Tibial nerve (tissue), 4 donors: ENCODE measurements around the gene PARD3B. TPM values are rescaled to one million over a fixed set of nuclear protein-coding genes. Genes with fewer than 3 reads are reported as not detected.

ENCODE experiments used
- DNase-seq, 2 donors: peaks; one replicate each; pipeline ENCODE4 v3.0.0-alpha.2; 2019; ENCODE audit warnings: low spot score in 2 of 2
- H3K27ac ChIP-seq, 4 donors: fragments of 200-600 bp; sonication (generic) in 3 of 4; one replicate each; pipeline ENCODE4 v1.5.1; 2017 to 2019; ENCODE audit warnings: mild to moderate bottlenecking in 1 of 4
- H3K27me3 ChIP-seq, 2 donors: fragments of 200-600 bp; sonication (generic) in 1 of 2; one replicate each; pipeline versions ENCODE4 v1.5.1 to v1.6.0; 2017 to 2019
- H3K36me3 ChIP-seq, 3 donors: fragments of 200-600 bp; sonication (generic); one replicate each; pipeline ENCODE4 v1.5.1; 2018 to 2019
- H3K4me1 ChIP-seq, 4 donors: fragments of 200-600 bp; sonication (generic) in 3 of 4; one replicate each; pipeline ENCODE4 v1.5.1; 2017 to 2019
- H3K4me3 ChIP-seq, 4 donors: fragments of 200-600 bp; sonication (generic) in 3 of 4; one replicate each; pipeline ENCODE4 v1.5.1; 2017 to 2019; ENCODE audit warnings: mild to moderate bottlenecking in 1 of 4, moderate library complexity in 1 of 4
- H3K9me3 ChIP-seq, 4 donors: fragments of 200-600 bp; sonication (generic) in 3 of 4; one replicate each; pipeline ENCODE4 v1.5.1; 2017 to 2019
- EP300 ChIP-seq, 2 donors: sonication (generic); formaldehyde crosslinking; IDR thresholded peaks; one replicate each; pipeline ENCODE4 v1.6.1; 2017; ENCODE audit warnings: antibody characterized with exemption in 2 of 2, mild to moderate bottlenecking in 1 of 2
- POLR2A ChIP-seq, 2 donors: fragments of 450-650 bp; IDR thresholded peaks; one replicate each; pipeline ENCODE4 v1.6.1; 2017; ENCODE audit warnings: antibody characterized with exemption in 2 of 2, mild to moderate bottlenecking in 2 of 2, moderate library complexity in 2 of 2
- WGBS, 2 donors: methylation state at CpG; one replicate each; pipeline ENCODE4 v1.1.5; 2018; 5-methylcytosine and 5-hydroxymethylcytosine counted together
- total RNA-seq, 4 donors: library from RNA; depleted of rRNA; stranded (reverse); fragments of >200 nt; gene quantifications; one replicate each; pipeline ENCODE4 v1.1.0, GENCODE V29; 2016
- TF ChIP-seq, protein P1 (sequence below), 5 experiments: fragments of 200-600 bp in 3 of 5; fragments of 450-650 bp in 2 of 5; sonication (generic) in 3 of 5; IDR thresholded peaks; one replicate each; pipeline ENCODE4 v1.5.1; 2016 to 2019; ENCODE audit warnings: antibody characterized with exemption in 5 of 5, mild to moderate bottlenecking in 3 of 5, moderate library complexity in 2 of 5

Gene PARD3B
- total RNA-seq, 4 donors from 2014 or later = 47.4 to 101 (median 64.8) TPM

DNA sequence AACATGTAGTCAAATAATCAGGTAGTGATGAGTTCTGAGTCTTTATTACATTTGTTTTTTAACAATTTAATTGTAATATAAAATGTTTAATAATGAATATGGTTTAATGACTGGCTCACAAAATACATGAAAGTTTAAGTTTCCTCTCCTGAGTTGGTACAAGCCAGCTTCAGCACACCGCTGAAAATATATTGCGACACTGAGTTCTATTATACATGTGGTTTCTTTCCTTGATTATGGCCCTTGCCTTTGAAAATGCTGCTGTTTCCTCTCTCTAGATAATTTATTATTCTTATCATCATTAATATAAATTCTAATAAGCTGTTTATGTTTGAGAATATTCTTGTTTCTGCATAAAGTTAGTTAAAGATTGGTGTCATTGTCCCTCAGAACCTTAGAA lies 249.3 kb downstream of the PARD3B start:
- H3K36me3 ChIP-seq = no peaks in the 10 kb centered on the region
- TF ChIP-seq, protein P1, sequence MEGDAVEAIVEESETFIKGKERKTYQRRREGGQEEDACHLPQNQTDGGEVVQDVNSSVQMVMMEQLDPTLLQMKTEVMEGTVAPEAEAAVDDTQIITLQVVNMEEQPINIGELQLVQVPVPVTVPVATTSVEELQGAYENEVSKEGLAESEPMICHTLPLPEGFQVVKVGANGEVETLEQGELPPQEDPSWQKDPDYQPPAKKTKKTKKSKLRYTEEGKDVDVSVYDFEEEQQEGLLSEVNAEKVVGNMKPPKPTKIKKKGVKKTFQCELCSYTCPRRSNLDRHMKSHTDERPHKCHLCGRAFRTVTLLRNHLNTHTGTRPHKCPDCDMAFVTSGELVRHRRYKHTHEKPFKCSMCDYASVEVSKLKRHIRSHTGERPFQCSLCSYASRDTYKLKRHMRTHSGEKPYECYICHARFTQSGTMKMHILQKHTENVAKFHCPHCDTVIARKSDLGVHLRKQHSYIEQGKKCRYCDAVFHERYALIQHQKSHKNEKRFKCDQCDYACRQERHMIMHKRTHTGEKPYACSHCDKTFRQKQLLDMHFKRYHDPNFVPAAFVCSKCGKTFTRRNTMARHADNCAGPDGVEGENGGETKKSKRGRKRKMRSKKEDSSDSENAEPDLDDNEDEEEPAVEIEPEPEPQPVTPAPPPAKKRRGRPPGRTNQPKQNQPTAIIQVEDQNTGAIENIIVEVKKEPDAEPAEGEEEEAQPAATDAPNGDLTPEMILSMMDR (IDR thresholded peaks at IDR 0.05) = no peak
- TF ChIP-seq EP300 (IDR thresholded peaks at IDR 0.05) (no peak), POLR2A (IDR thresholded peaks at IDR 0.05) (no peak)
- no peak overlapping the region for H3K27ac ChIP-seq
- WGBS, 2 donors = 92 to 96% methylated on average over 2 of the region's 2 CpGs
- H3K27me3 ChIP-seq = no peaks in the 10 kb centered on the region
- H3K9me3 ChIP-seq = no peaks in the 10 kb centered on the region
- no peaks in the 10 kb centered on the region for H3K4me1 ChIP-seq
- DNase-seq = no peak
- H3K4me3 ChIP-seq = no peak overlapping the region

DNA sequence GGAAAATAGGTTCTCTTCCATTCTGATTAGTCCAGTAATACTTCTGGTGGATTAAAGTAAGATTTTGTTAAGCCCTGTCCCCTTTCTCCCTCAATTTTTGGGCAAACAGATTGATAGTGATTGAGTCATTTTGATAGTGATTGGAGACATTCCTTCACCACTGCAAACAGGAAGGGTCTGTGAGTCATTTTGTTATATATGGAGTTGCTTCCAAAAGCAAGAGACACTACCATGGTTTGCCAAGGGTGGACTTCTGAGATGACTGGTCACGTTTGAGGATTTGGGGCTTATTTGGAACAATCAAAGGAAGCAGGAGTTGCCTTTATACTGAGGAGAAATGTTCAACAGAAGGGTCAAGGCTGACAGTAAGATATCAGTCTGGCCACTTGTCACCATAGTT lies 249.9 kb downstream of the PARD3B start:
- H3K4me3 ChIP-seq = no peak overlapping the region
- H3K4me1 ChIP-seq = no peaks in the 10 kb centered on the region
- DNase-seq = no peak
- TF ChIP-seq POLR2A (IDR thresholded peaks at IDR 0.05) = no peak
- TF ChIP-seq, protein P1 (IDR thresholded peaks at IDR 0.05) = no peak
- TF ChIP-seq EP300 (IDR thresholded peaks at IDR 0.05) = no peak
- H3K36me3 ChIP-seq = no peaks in the 10 kb centered on the region
- H3K9me3 ChIP-seq = no peaks in the 10 kb centered on the region
- WGBS, 2 donors = 57 to 70% methylated on average over 1 of the region's 1 CpG
- no peaks in the 10 kb centered on the region for H3K27me3 ChIP-seq
- no peak overlapping the region for H3K27ac ChIP-seq

DNA sequence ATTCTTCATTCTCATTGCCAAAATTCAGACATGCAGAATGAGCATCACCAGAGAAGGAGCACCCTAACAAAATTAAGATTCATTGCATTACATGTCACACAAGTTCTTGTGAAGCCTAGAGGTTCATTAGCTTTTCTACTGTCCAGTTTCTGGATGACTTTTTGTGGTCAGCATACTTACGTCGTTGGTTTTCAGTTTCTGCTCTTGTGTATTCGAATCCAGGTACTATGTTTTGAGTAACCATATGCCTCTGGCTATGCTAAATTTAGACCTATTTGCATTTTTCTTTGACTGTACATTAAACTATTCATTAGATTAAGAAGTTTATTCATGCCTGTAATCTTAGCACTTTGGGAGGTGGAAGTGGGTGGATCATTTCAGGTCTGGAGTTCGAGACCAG lies 251.3 kb downstream of the PARD3B start:
- no peaks in the 10 kb centered on the region for H3K27me3 ChIP-seq
- H3K4me3 ChIP-seq = no peak overlapping the region
- no peaks in the 10 kb centered on the region for H3K9me3 ChIP-seq
- H3K36me3 ChIP-seq = no peaks in the 10 kb centered on the region
- no peaks in the 10 kb centered on the region for H3K4me1 ChIP-seq
- H3K27ac ChIP-seq = no peak overlapping the region
- TF ChIP-seq, protein P1 (IDR thresholded peaks at IDR 0.05) = no peak
- TF ChIP-seq EP300 (IDR thresholded peaks at IDR 0.05) (no peak), POLR2A (IDR thresholded peaks at IDR 0.05) (no peak)
- 89 to 95% methylated on average over 4 of the region's 4 CpGs for WGBS, 2 donors
- DNase-seq = no peak

DNA sequence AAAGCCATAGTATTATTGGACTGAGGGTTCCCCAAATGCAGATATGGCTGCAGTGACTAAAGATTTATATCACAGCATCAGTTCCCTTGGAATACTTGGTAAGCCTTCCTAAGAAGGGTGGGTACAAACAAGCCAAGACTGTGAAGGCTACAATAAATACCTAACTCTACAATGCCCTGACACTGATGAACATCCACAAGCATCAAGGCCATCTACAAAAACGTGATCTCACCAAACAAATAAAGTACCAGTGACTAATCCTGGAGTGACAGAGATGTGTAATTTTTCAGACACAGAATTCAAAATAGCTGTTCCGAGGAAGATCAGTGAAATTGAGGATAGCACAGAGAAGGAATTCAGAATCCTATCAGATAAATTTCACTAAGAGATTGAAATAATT lies 254.5 kb downstream of the PARD3B start:
- Histone ChIP-seq H3K27ac (no peak overlapping the region), H3K27me3 (no peaks in the 10 kb centered on the region), H3K36me3 (no peaks in the 10 kb centered on the region), H3K4me1 (no peaks in the 10 kb centered on the region), H3K4me3 (no peak overlapping the region), H3K9me3 (no peaks in the 10 kb centered on the region)
- 91 to 93% methylated on average over 2 of the region's 2 CpGs for WGBS, 2 donors
- TF ChIP-seq, protein P1 (IDR thresholded peaks at IDR 0.05) = no peak
- no peak for TF ChIP-seq EP300 (IDR thresholded peaks at IDR 0.05)
- no peak for DNase-seq

DNA sequence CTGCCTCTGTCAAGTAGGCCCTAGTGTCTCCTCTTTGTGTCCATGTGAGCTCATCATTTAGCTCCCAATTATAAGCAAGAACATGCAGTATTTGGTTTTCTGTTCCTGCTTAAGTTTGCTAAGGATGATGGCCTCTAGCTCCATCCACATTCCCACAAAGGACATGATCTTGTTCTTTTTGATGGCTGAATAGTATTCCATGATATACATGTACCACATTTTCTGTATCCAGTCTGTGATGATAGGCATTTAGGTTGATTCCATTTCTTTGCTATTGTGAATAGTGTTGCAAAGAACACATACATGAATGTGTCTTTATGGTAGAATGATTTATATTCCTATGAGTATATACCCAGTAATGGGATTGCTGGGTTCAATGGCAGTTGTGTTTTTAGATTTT lies 263.2 kb downstream of the PARD3B start:
- Histone ChIP-seq H3K4me3 (no peak overlapping the region), H3K4me1 (no peaks in the 10 kb centered on the region), H3K9me3 (peaks cover 0 to 53% (median 10%) of the 10 kb centered on the region in 4 donors), H3K27me3 (no peaks in the 10 kb centered on the region), H3K36me3 (no peaks in the 10 kb centered on the region), H3K27ac (no peak overlapping the region)
- TF ChIP-seq POLR2A (IDR thresholded peaks at IDR 0.05) = no peak
- TF ChIP-seq EP300 (IDR thresholded peaks at IDR 0.05) = no peak
- TF ChIP-seq, protein P1 (IDR thresholded peaks at IDR 0.05) = no peak
- no peak for DNase-seq
